NCI-H146 (cell line): ENCODE measurements around the gene VPS45.

Source experiments
- DNase-seq: peaks from one replicate; lab custom pipeline; 2025; lab: John Stamatoyannopoulos, UW

The VPS45 gene

GRCh38 chr1:150072959-150073358 is 5.4 kb downstream of the VPS45 start:
- no peak for DNase-seq

GRCh38 chr1:150073516-150073915 is 5.9 kb downstream of the VPS45 start:
- DNase-seq, result no peak

GRCh38 chr1:150076066-150076465 is 8.5 kb downstream of the VPS45 start:
- no peak for DNase-seq

GRCh38 chr1:150076985-150077384 is 9.4 kb downstream of the VPS45 start:
- DNase-seq, result no peak

- DNase-seq, result no peak
Observed at GRCh38 chr1:150080784-150081183, 13.2 kb downstream of the VPS45 start.

GRCh38 chr1:150082494-150082893 is 14.9 kb downstream of the VPS45 start:
- DNase-seq, result no peak

GRCh38 chr1:150083907-150084306 is 16.3 kb downstream of the VPS45 start:
- DNase-seq, result no peak

GRCh38 chr1:150085406-150085805 is 17.8 kb downstream of the VPS45 start:
- no peak for DNase-seq

GRCh38 chr1:150087415-150087814 is 19.8 kb downstream of the VPS45 start:
- no peak for DNase-seq

GRCh38 chr1:150089846-150090520 is 22.4 kb downstream of the VPS45 start:
- no peak for DNase-seq

- DNase-seq, result no peak
Observed at GRCh38 chr1:150092180-150092791, 24.7 kb downstream of the VPS45 start.

GRCh38 chr1:150093805-150094204 is 26.2 kb downstream of the VPS45 start:
- DNase-seq, result no peak

GRCh38 chr1:150094734-150095265 is 27.2 kb downstream of the VPS45 start:
- DNase-seq, result no peak

GRCh38 chr1:150102986-150103385 is 35.4 kb downstream of the VPS45 start:
- peak; percentile 33 for DNase-seq

GRCh38 chr1:150106341-150106740 is 38.8 kb downstream of the VPS45 start:
- DNase-seq, result no peak

- DNase-seq, result no peak
Observed at GRCh38 chr1:150109586-150109985, 42.0 kb downstream of the VPS45 start.

GRCh38 chr1:150110116-150110515 is 42.5 kb downstream of the VPS45 start:
- no peak for DNase-seq

GRCh38 chr1:150111670-150112069 is 44.1 kb downstream of the VPS45 start:
- no peak for DNase-seq

- no peak for DNase-seq
Observed at GRCh38 chr1:150115121-150115520, 47.5 kb downstream of the VPS45 start.

GRCh38 chr1:150118716-150119115 is 51.1 kb downstream of the VPS45 start:
- DNase-seq, result no peak

- no peak for DNase-seq
Observed at GRCh38 chr1:150121236-150121862, 53.8 kb downstream of the VPS45 start.

- DNase-seq, result no peak
Observed at GRCh38 chr1:150126811-150127210, 59.2 kb downstream of the VPS45 start.

- DNase-seq, result no peak
Observed at GRCh38 chr1:150127464-150127863, 59.9 kb downstream of the VPS45 start.
